Measurements from ENCODE around the gene PCDHGB3. TPM values are rescaled to one million over a fixed set of nuclear protein-coding genes. Genes with fewer than 3 reads are reported as not detected.

PCDHGB3 gene
- polyA plus RNA-seq, 1 of the 3 experiments (the other 2 are of a cell fraction): 0.53 TPM

DNA sequence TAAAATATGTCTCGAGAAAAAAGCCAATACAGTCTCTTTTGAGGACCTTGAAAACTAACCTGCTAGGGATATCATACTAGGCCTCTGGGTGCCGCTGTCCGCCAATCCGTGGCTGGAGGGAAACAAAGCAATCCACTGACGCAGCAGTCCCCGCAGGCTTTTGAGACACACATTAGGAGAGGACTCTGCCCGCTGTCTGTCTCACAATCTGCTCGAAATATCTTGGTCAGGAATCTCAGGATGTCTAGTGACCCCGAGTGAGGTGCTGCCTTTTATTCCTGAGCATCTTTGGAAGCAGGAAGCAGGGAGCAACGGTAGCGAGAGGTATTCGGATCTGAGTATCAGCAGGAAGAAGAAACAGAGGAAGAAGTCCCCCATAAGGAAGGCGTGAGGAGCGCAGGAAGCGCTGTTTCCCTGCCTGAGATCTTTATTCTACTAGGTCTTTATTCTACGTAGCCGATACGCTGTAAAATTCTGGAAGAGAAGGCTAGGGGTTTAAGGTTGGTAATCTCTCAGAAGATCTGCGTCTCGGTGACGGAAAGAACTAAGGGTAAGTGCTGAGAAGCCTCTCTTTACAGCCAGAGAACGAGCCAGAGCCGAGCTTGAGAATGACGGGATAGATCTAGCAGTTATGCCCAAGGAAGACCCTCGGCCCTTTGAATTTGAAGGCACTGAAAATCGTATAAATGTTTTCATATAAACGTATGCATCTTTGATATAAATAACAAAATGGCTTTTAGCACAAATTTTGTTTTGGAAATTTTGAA lies 43.8 kb upstream of the PCDHGB3 start:
- H3K79me2 ChIP-seq (ENCODE audit: insufficient read depth): no peaks in the 10 kb centered on the region
- H3K9ac ChIP-seq: peak overlapping the region; percentile 54
- H3K4me1 ChIP-seq (ENCODE audit: control insufficient read depth in 1 of 2, insufficient read depth in 2 of 2, low read depth in 1 of 2, low read length in 1 of 2): no peaks in the 10 kb centered on the region; a peak in 1 of 4 replicates
- no peaks in the 10 kb centered on the region for H4K20me1 ChIP-seq (ENCODE audit: insufficient read depth)
- peak; percentile 74 for DNase-seq
- no peaks in the 10 kb centered on the region for H3K9me2 ChIP-seq
- peaks cover 0 to 3% of the 10 kb centered on the region in 2 experiments for H3K36me3 ChIP-seq (replicated peaks in 1 of 2; ENCODE audit: control insufficient read depth in 1 of 2, insufficient read depth in 2 of 2, low read length in 1 of 2)
- no peaks in the 10 kb centered on the region; the same call in none of the 2 replicates for H3K9me3 ChIP-seq
- no peaks in the 10 kb centered on the region for H3F3A ChIP-seq (replicated peaks; ENCODE audit: insufficient read depth)
- POLR2A ChIA-PET: no interaction called here
- H3K4me3 ChIP-seq (ENCODE audit: low read depth in 2 of 2, low read length in 1 of 2): peak overlapping the region; percentile 46 to 58
- peak overlapping the region; percentile 70; the same call in 1 of the 2 replicates for H2AFZ ChIP-seq (ENCODE audit: low read depth)
- 24% methylated on average over 27 of the region's 27 CpGs for WGBS (ENCODE audit: low lambda C conversion rate)
- CTCF ChIA-PET: interaction anchor here (0.6 to 5.6 kb wide), 14 partner anchors 9 to 238 kb away, joined by 3 to 34 read pairs (median 4); partner anchors contain the start of genes PCDHB14, PCDHB4, PCDHGA5 and PCDHGB2
- no peaks in the 10 kb centered on the region for H3K27me3 ChIP-seq (ENCODE audit: insufficient read depth)
- peak overlapping the region; percentile 50 for H3K4me2 ChIP-seq
- H3K27ac ChIP-seq (ENCODE audit: low read depth in 2 of 2, low read length in 1 of 2): peak overlapping the region; percentile 16 to 67; a peak in 3 of 4 replicates
- TF ChIP-seq NFIC (IDR thresholded peaks at IDR 0.05; ENCODE audit: borderline replicate concordance) (no peak), SIN3A (IDR thresholded peaks at IDR 0.05; ENCODE audit: borderline replicate concordance, low read depth, low read length) (no peak), GABPA (IDR thresholded peaks at IDR 0.05; ENCODE audit: low read depth) (no peak), TEAD4 (IDR thresholded peaks at IDR 0.05; ENCODE audit: borderline replicate concordance, insufficient read depth) (no peak), FOSL2 (IDR thresholded peaks at IDR 0.05; ENCODE audit: borderline replicate concordance, low read depth) (no peak), GATA2 (CRISPR knock-in tag; IDR thresholded peaks at IDR 0.05) (no peak), MEF2A (IDR thresholded peaks at IDR 0.05; ENCODE audit: borderline replicate concordance, low read depth) (no peak), EZH2phosphoT487 (IDR thresholded peaks at IDR 0.05; ENCODE audit: borderline replicate concordance, low read depth) (no peak), MXI1 (IDR thresholded peaks at IDR 0.05; ENCODE audit: low read depth, low read length) (no peak), FOXJ3 (CRISPR knock-in tag; IDR thresholded peaks at IDR 0.05) (no peak), TCF12 (IDR thresholded peaks at IDR 0.05) (no peak), CHD2 (IDR thresholded peaks at IDR 0.05; ENCODE audit: low read length, partially characterized antibody) (no peak), FOXM1 (IDR thresholded peaks at IDR 0.05; ENCODE audit: low read depth) (no peak), RFX5 (IDR thresholded peaks at IDR 0.05; ENCODE audit: low read length) (no peak), TAF1 (IDR thresholded peaks at IDR 0.05; ENCODE audit: borderline replicate concordance, low read depth, low read length) (no peak), YY1 (IDR thresholded peaks at IDR 0.05; ENCODE audit: low read depth) (no peak), RXRA (IDR thresholded peaks at IDR 0.05; ENCODE audit: borderline replicate concordance, low read depth) (no peak), POLR2AphosphoS5 (IDR thresholded peaks at IDR 0.05; ENCODE audit: low read depth, low read length) (peak; percentile 44; the same call in 1 of the 2 replicates), SMC3 (IDR thresholded peaks at IDR 0.05; ENCODE audit: low read depth, low read length) (peak; percentile 22; the same call in 1 of the 2 replicates), RAD21 (IDR thresholded peaks at IDR 0.05; ENCODE audit: low read length) (peak; percentile 65), ELF1 (IDR thresholded peaks at IDR 0.05) (no peak)
- TF ChIP-seq, protein P1, sequence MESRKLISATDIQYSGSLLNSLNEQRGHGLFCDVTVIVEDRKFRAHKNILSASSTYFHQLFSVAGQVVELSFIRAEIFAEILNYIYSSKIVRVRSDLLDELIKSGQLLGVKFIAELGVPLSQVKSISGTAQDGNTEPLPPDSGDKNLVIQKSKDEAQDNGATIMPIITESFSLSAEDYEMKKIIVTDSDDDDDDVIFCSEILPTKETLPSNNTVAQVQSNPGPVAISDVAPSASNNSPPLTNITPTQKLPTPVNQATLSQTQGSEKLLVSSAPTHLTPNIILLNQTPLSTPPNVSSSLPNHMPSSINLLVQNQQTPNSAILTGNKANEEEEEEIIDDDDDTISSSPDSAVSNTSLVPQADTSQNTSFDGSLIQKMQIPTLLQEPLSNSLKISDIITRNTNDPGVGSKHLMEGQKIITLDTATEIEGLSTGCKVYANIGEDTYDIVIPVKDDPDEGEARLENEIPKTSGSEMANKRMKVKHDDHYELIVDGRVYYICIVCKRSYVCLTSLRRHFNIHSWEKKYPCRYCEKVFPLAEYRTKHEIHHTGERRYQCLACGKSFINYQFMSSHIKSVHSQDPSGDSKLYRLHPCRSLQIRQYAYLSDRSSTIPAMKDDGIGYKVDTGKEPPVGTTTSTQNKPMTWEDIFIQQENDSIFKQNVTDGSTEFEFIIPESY (IDR thresholded peaks at IDR 0.05; ENCODE audit: borderline replicate concordance, low read depth): no peak
- TF ChIP-seq, protein P2, sequence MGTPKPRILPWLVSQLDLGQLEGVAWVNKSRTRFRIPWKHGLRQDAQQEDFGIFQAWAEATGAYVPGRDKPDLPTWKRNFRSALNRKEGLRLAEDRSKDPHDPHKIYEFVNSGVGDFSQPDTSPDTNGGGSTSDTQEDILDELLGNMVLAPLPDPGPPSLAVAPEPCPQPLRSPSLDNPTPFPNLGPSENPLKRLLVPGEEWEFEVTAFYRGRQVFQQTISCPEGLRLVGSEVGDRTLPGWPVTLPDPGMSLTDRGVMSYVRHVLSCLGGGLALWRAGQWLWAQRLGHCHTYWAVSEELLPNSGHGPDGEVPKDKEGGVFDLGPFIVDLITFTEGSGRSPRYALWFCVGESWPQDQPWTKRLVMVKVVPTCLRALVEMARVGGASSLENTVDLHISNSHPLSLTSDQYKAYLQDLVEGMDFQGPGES (IDR thresholded peaks at IDR 0.05; ENCODE audit: low read depth, low read length): no peak
- TF ChIP-seq, protein P3, sequence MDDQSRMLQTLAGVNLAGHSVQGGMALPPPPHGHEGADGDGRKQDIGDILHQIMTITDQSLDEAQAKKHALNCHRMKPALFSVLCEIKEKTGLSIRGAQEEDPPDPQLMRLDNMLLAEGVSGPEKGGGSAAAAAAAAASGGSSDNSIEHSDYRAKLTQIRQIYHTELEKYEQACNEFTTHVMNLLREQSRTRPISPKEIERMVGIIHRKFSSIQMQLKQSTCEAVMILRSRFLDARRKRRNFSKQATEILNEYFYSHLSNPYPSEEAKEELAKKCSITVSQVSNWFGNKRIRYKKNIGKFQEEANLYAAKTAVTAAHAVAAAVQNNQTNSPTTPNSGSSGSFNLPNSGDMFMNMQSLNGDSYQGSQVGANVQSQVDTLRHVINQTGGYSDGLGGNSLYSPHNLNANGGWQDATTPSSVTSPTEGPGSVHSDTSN (IDR thresholded peaks at IDR 0.05): no peak
- TF ChIP-seq, protein P4, sequence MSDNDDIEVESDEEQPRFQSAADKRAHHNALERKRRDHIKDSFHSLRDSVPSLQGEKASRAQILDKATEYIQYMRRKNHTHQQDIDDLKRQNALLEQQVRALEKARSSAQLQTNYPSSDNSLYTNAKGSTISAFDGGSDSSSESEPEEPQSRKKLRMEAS (IDR thresholded peaks at IDR 0.05; ENCODE audit: low read depth): peak; percentile 68; the same call in 1 of the 2 replicates
- TF ChIP-seq, protein P5, sequence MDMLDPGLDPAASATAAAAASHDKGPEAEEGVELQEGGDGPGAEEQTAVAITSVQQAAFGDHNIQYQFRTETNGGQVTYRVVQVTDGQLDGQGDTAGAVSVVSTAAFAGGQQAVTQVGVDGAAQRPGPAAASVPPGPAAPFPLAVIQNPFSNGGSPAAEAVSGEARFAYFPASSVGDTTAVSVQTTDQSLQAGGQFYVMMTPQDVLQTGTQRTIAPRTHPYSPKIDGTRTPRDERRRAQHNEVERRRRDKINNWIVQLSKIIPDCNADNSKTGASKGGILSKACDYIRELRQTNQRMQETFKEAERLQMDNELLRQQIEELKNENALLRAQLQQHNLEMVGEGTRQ (IDR thresholded peaks at IDR 0.05; ENCODE audit: borderline replicate concordance, low read depth, low read length): no peak
- TF ChIP-seq, protein P6, sequence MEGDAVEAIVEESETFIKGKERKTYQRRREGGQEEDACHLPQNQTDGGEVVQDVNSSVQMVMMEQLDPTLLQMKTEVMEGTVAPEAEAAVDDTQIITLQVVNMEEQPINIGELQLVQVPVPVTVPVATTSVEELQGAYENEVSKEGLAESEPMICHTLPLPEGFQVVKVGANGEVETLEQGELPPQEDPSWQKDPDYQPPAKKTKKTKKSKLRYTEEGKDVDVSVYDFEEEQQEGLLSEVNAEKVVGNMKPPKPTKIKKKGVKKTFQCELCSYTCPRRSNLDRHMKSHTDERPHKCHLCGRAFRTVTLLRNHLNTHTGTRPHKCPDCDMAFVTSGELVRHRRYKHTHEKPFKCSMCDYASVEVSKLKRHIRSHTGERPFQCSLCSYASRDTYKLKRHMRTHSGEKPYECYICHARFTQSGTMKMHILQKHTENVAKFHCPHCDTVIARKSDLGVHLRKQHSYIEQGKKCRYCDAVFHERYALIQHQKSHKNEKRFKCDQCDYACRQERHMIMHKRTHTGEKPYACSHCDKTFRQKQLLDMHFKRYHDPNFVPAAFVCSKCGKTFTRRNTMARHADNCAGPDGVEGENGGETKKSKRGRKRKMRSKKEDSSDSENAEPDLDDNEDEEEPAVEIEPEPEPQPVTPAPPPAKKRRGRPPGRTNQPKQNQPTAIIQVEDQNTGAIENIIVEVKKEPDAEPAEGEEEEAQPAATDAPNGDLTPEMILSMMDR (IDR thresholded peaks at IDR 0.05): peak; percentile 56

All from SK-N-SH (cell line).